GM12872 (cell line): Measurements from ENCODE around the gene LRFN2.

Experiments used
- CTCF ChIP-seq: IDR thresholded peaks from 3 replicates; pipeline ENCODE4 v1.5.1; 2011; ENCODE audit warnings: low read depth, mild to moderate bottlenecking, low read length, moderate library complexity; ENCODE audit not compliant: insufficient read depth

Gene LRFN2

DNA sequence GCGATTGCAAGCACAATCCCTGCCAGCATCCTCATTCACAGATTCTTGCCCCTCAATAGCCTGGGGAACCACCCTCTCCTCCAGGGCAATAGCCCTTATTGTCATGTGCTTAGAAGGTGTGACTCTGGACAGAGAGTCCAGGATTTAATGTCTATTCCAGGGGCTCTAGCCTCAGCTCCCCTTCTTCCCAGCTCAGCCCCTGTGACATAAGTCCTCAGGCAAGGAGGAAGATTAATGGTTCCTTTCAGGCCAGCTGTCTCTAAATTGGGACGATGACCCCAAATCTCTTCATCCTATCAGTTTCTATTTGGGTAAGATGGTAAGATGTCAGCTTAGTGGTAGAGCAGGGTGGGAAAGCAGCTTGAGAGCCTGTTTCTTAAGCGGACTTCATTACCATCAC is 8.1 kb downstream of the LRFN2 start:
- TF ChIP-seq CTCF, result no peak

DNA sequence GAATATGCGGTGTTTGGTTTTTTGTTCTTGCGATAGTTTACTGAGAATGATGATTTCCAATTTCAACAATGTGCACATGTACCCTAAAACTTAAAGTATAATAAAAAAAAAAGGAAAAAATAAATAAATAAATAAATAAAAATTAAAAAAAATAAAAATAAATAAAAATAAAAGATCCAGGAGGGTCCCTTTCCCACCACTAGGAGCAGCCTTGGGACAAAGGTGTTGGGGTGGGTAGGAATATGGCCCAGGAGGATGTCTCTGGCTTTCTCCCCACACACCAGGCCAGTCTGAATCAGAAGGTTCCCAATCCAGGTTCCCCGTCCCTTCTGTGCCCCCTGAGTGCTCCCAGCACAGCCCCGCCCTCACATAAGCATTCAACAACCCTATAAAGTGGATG is 9.5 kb downstream of the LRFN2 start:
- TF ChIP-seq CTCF, result no peak

- TF ChIP-seq CTCF, result no peak
Observed at GRCh38 chr6:40573221-40573620, 13.9 kb downstream of the LRFN2 start.

DNA sequence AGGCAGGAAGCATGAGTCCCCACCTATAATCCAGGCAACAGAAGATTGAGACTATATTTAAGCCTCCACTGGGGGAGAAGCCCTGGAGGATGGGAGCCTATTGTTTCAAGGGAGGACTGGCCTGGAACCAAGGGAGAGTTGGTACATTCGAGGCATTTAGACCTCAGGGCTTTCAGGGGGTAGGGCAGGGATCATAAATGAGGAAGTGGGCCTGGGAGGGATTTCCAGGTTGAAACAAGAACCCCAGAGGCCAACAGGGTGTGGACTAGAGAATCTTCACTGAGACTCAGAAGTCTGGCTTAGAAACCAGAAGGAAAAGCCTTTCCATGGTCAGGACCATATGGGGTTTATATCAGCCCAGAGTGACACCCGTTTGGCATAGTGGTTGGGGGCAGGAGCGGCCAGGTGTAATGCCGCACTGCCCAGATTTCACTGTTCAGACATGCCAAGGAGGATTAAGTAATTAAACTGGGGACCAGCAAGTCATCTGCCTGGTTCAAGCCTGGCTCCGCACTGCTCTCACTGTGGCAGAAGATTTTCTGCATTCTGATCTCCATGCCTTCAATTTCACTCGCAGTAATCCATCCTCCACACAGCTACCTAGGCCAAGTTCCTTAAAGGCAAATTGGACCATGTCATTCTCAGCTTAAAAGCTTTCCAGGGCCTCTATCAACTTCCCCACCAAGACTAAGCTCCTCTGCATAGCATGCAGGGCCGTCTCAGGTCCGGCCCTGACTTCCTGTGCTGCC is 17.8 kb downstream of the LRFN2 start:
- TF ChIP-seq CTCF, result no peak

GRCh38 chr6:40568062-40568708 is 19.0 kb downstream of the LRFN2 start:
- TF ChIP-seq CTCF, result no peak

GRCh38 chr6:40563111-40563510 is 24.1 kb downstream of the LRFN2 start:
- TF ChIP-seq CTCF, result no peak

DNA sequence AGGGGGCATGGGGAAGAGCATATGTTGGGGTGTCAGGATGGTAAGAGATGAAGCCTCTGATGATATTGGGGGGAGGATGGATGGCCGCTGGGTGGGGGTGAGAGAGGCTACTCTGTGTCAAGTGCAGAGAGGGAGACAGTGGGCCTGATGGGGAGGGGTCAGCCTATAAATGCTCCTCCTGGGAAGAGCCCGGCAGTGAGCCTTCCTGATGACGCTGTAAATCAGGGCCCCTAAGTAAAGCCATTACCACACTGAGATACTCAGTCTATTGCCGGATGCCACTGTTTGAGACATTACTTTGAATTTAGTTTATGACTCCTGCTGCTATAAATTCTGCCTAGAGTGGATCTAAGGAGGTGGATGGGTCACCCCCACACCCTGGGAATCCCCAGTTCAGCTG is 28.1 kb downstream of the LRFN2 start:
- no peak for TF ChIP-seq CTCF
